IMR-90 (cell line): ENCODE measurements around the gene TMC3. TPM values are rescaled to one million over a fixed set of nuclear protein-coding genes. Genes with fewer than 3 reads are reported as not detected.

Experiments used
- ATAC-seq: fragments of 200-7000 bp; cut with Tn5 transposase; 2 replicates; pipeline ENCODE4 v1.9.1; 2020; ENCODE audit warnings: low read depth, mild to moderate bottlenecking, moderate library complexity
- BruUV-seq: library from RNA; stranded (reverse); fragments of 400-500 nt; replicated peaks from 2 replicates; lab custom pipeline; 2021; lab: Mats Ljungman, UMichigan
- CTCF ChIA-PET: fragments of 300-600 bp; formaldehyde crosslinking; extraction: SDS; loops from one replicate; lab custom pipeline; 2021; ENCODE audit warnings: antibody characterized with exemption; lab: Yijun Ruan, JAX
- POLR2A ChIA-PET: fragments of 300-600 bp; sonication (Branson Sonifier 250); formaldehyde crosslinking; loops from one replicate; lab custom pipeline; 2022; ENCODE audit warnings: antibody characterized with exemption; ENCODE audit not compliant: unreplicated experiment; lab: Charles Lee
- DNase-seq: peaks from one replicate; pipeline ENCODE4 v3.0.0; 2013
- H2AFZ ChIP-seq: replicated peaks from 2 replicates; pipeline ENCODE3; 2013; ENCODE audit warnings: low read length, mild to moderate bottlenecking; ENCODE audit not compliant: poor library complexity
- H2AK5ac ChIP-seq: 2 replicates; pipeline ENCODE4 v1.6.1; 2013; ENCODE audit warnings: low read depth, low read length, inconsistent platforms
- H2AK9ac ChIP-seq: replicated peaks from 2 replicates; pipeline ENCODE3; 2013; ENCODE audit warnings: mild to moderate bottlenecking, low read depth, low read length, moderate library complexity; ENCODE audit not compliant: poor library complexity
- H2BK120ac ChIP-seq: 2 replicates; pipeline ENCODE4 v1.6.1; 2013; ENCODE audit warnings: low read depth, low read length, inconsistent platforms
- H2BK15ac ChIP-seq: 3 replicates; pipeline ENCODE4 v1.6.1; 2013; ENCODE audit warnings: low read depth, low read length, inconsistent platforms
- H2BK20ac ChIP-seq: 2 replicates; pipeline ENCODE4 v1.6.1; 2013; ENCODE audit warnings: low read depth, mild to moderate bottlenecking, inconsistent platforms, low read length, moderate library complexity
- H2BK5ac ChIP-seq: 2 replicates; pipeline ENCODE4 v1.6.1; 2013; ENCODE audit warnings: mild to moderate bottlenecking, low read depth, low read length, inconsistent platforms; ENCODE audit not compliant: poor library complexity, severe bottlenecking
- H3K14ac ChIP-seq: replicated peaks from 2 replicates; pipeline ENCODE4 v1.6.1; 2013; ENCODE audit warnings: low read depth, low read length, inconsistent platforms
- H3K18ac ChIP-seq: 2 replicates; pipeline ENCODE4 v1.6.1; 2013; ENCODE audit warnings: low read depth, low read length, control low read depth
- H3K23ac ChIP-seq: 2 replicates; pipeline ENCODE4 v1.6.1; 2013; ENCODE audit warnings: low read depth, low read length, inconsistent platforms
- H3K27ac ChIP-seq: 2 replicates; pipeline ENCODE4 v1.5.1; 2013; ENCODE audit warnings: mild to moderate bottlenecking, control low read depth, low read length; ENCODE audit not compliant: insufficient read depth
- H3K27me3 ChIP-seq: 2 replicates; pipeline ENCODE4 v1.6.1; 2013; ENCODE audit warnings: low read length; ENCODE audit not compliant: control insufficient read depth, insufficient read depth
- H3K36me3 ChIP-seq: 2 replicates; pipeline ENCODE4 v1.6.1; 2013; ENCODE audit warnings: low read length, mixed read lengths; ENCODE audit not compliant: control insufficient read depth, insufficient read depth
- H3K4ac ChIP-seq: 2 replicates; pipeline ENCODE4 v1.6.1; 2013; ENCODE audit warnings: low read depth, low read length, inconsistent platforms
- H3K4me1 ChIP-seq: 2 replicates; pipeline ENCODE4 v1.6.1; 2013; ENCODE audit warnings: low read length, mixed read lengths; ENCODE audit not compliant: control insufficient read depth, insufficient read depth
- H3K4me2 ChIP-seq: 2 replicates; pipeline ENCODE4 v1.6.1; 2013; ENCODE audit warnings: low read depth, mild to moderate bottlenecking, control low read depth, low read length, moderate library complexity
- H3K4me3 ChIP-seq: 2 replicates; pipeline ENCODE4 v1.5.1; 2013; ENCODE audit warnings: low read depth, mild to moderate bottlenecking, control low read depth, low read length, moderate library complexity; ENCODE audit not compliant: insufficient read depth
- H3K56ac ChIP-seq: 2 replicates; pipeline ENCODE4 v1.6.1; 2013; ENCODE audit warnings: low read length, inconsistent platforms; ENCODE audit not compliant: insufficient read depth; ENCODE audit errors: extremely low read depth
- H3K79me1 ChIP-seq, 2 experiments: 2 replicates each; pipeline ENCODE4 v1.6.1; 2013; ENCODE audit warnings: low read length in 2 of 2, inconsistent platforms in 1 of 2, low read depth in 1 of 2
- H3K9ac ChIP-seq: 2 replicates; pipeline ENCODE4 v1.6.1; 2013; ENCODE audit warnings: low read depth, low read length, control low read depth
- H3K9me1 ChIP-seq: 2 replicates; pipeline ENCODE4 v1.6.1; 2013; ENCODE audit warnings: low read length, inconsistent platforms; ENCODE audit not compliant: insufficient read depth
- H3K9me3 ChIP-seq: 2 replicates; pipeline ENCODE4 v1.6.1; 2013; ENCODE audit warnings: low read length; ENCODE audit not compliant: control insufficient read depth, insufficient read depth
- H4K20me1 ChIP-seq: 2 replicates; pipeline ENCODE4 v1.6.1; 2013; ENCODE audit warnings: low read length, inconsistent platforms; ENCODE audit not compliant: insufficient read depth
- H4K5ac ChIP-seq: 2 replicates; pipeline ENCODE4 v1.6.1; 2013; ENCODE audit warnings: mild to moderate bottlenecking, low read depth, low read length, control low read depth
- H4K8ac ChIP-seq, 2 experiments: 2 replicates each; pipeline ENCODE4 v1.6.1; 2013; ENCODE audit warnings: low read depth in 2 of 2, low read length in 2 of 2, control low read depth in 1 of 2, inconsistent platforms in 1 of 2
- H4K91ac ChIP-seq: 2 replicates; pipeline ENCODE4 v1.6.1; 2013; ENCODE audit warnings: low read depth, low read length, inconsistent platforms; ENCODE audit not compliant: insufficient read depth
- BHLHE40 ChIP-seq: fragments of 150-350 bp; IDR thresholded peaks from 2 replicates; pipeline ENCODE4 v1.6.1; 2016; ENCODE audit warnings: mild to moderate bottlenecking, low read depth, low read length
- CEBPB ChIP-seq: IDR thresholded peaks from 2 replicates; pipeline ENCODE4 v1.6.1; 2012; ENCODE audit warnings: low read depth, low read length, improper control_type of control experiment
- CHD1 ChIP-seq: IDR thresholded peaks from 2 replicates; pipeline ENCODE4 v1.6.1; 2012; ENCODE audit warnings: low read depth, low read length, improper control_type of control experiment
- FOS ChIP-seq: fragments of 150-350 bp; IDR thresholded peaks from 2 replicates; pipeline ENCODE4 v1.6.1; 2016; ENCODE audit warnings: low read depth, low read length
- MAFK ChIP-seq: IDR thresholded peaks from 2 replicates; pipeline ENCODE4 v1.6.1; 2012; ENCODE audit warnings: low read depth, low read length, improper control_type of control experiment
- MAZ ChIP-seq: IDR thresholded peaks from 2 replicates; pipeline ENCODE4 v1.6.1; 2012; ENCODE audit warnings: low read depth, mild to moderate bottlenecking, low read length, improper control_type of control experiment, moderate library complexity, borderline replicate concordance
- MXI1 ChIP-seq: IDR thresholded peaks from 2 replicates; pipeline ENCODE4 v1.6.1; 2012; ENCODE audit warnings: low read depth, mild to moderate bottlenecking, low read length, moderate library complexity, borderline replicate concordance
- NFE2L2 ChIP-seq: fragments of 150-350 bp; IDR thresholded peaks from 2 replicates; pipeline ENCODE4 v1.6.1; 2016; ENCODE audit warnings: low read depth, mild to moderate bottlenecking, low read length
- POLR2A ChIP-seq: IDR thresholded peaks from 2 replicates; pipeline ENCODE4 v1.6.1; 2012; ENCODE audit warnings: mild to moderate bottlenecking, low read depth, low read length
- RAD21 ChIP-seq: IDR thresholded peaks from 2 replicates; pipeline ENCODE4 v1.6.1; 2012; ENCODE audit warnings: low read length, improper control_type of control experiment
- RCOR1 ChIP-seq: IDR thresholded peaks from 2 replicates; pipeline ENCODE4 v1.6.1; 2012; ENCODE audit warnings: mild to moderate bottlenecking, low read length, improper control_type of control experiment; ENCODE audit not compliant: insufficient replicate concordance
- RFX5 ChIP-seq: IDR thresholded peaks from 2 replicates; pipeline ENCODE4 v1.8.0; 2012; ENCODE audit warnings: low read depth, mild to moderate bottlenecking, low read length, moderate library complexity
- SMC3 ChIP-seq: fragments of 150-350 bp; IDR thresholded peaks from 2 replicates; pipeline ENCODE4 v1.6.1; 2016; ENCODE audit warnings: low read depth, mild to moderate bottlenecking, antibody characterized with exemption, low read length, moderate library complexity
- USF2 ChIP-seq: fragments of 150-350 bp; IDR thresholded peaks from 2 replicates; pipeline ENCODE4 v1.6.1; 2017; ENCODE audit warnings: mild to moderate bottlenecking, antibody characterized with exemption, low read length, low read depth
- WGBS, 2 experiments: methylation state at CpG; one replicate each; pipeline versions ENCODE4 v1.1.5 to v1.1.7; 2013; ENCODE audit warnings: missing lambda C conversion rate in 2 of 2; ENCODE audit not compliant: insufficient read length in 1 of 2; ENCODE audit errors: extremely low coverage in 2 of 2; 5-methylcytosine and 5-hydroxymethylcytosine counted together
- dilution Hi-C: fragments of 300-500 bp; cut with HindIII; formaldehyde crosslinking; loops from one replicate; pipeline ENCODE4 v1.14.3; 2018; ENCODE audit warnings: low sequenced_read_pairs; ENCODE audit not compliant: unreplicated experiment
- in situ Hi-C: fragments of 300-500 bp; cut with MboI; formaldehyde crosslinking; loops from 3 replicates; pipeline ENCODE4 v1.14.3; 2019; ENCODE audit warnings: low sequenced_read_pairs, inconsistent platforms, mixed read lengths
- intact Hi-C: fragments of 100-400 bp; cut with micrococcal nuclease; formaldehyde crosslinking; loops from 2 replicates; pipeline ENCODE4 v1.10.0; 2022
- polyA plus RNA-seq, 3 experiments: library from polyadenylated mRNA; depleted of rRNA; stranded (reverse); fragments of >200 nt; gene quantifications; 2 replicates each; pipeline ENCODE4 v1.2.3, GENCODE V29; 2012; ENCODE audit warnings: low replicate concordance in 1 of 3
- total RNA-seq: library from RNA; depleted of rRNA; stranded (reverse); fragments of >200 nt; gene quantifications from 2 replicates; pipeline ENCODE4 v1.2.3, GENCODE V29; 2012
- TF ChIP-seq, protein P1 (sequence below): fragments of 150-350 bp; IDR thresholded peaks from 2 replicates; pipeline ENCODE4 v1.6.1; 2016; ENCODE audit warnings: low read depth, mild to moderate bottlenecking, low read length, moderate library complexity, borderline replicate concordance
- TF ChIP-seq, protein P2 (sequence below): conservative IDR thresholded peaks from 2 replicates; pipeline ENCODE4 v1.5.1; 2012; ENCODE audit warnings: mild to moderate bottlenecking, low read depth, low read length, improper control_type of control experiment

Gene TMC3
- total and polyA plus RNA-seq, 2 of the 4 experiments (the other 2 are of a cell fraction): not detected

- in situ Hi-C loops (no loop called here), dilution Hi-C loops (no loop called here), intact Hi-C loops (no loop called here)
- no peak overlapping the region; the same call in 1 of the 2 replicates for H3K4ac ChIP-seq
- 81% methylated on average over 6 of the region's 15 CpGs; no CpG with 5 or more reads in 1 of the 2 experiments for WGBS, 2 experiments
- H2AK9ac ChIP-seq: no peak overlapping the region
- H2BK5ac ChIP-seq: no peak overlapping the region
- H3K23ac ChIP-seq: no peak overlapping the region
- no peak overlapping the region for H3K4me3 ChIP-seq
- no peak overlapping the region for H3K18ac ChIP-seq
- ChIA-PET CTCF (interaction anchor here (1.4 kb wide), 1 partner anchor 69 kb away, joined by 4 read pairs; no protein-coding TSS in a partner anchor), POLR2A (no interaction called here)
- H2BK15ac ChIP-seq: no peak overlapping the region
- no peak overlapping the region for H3K27ac ChIP-seq
- H3K79me1 ChIP-seq: peaks cover 5 to 8% of the 10 kb centered on the region in 2 experiments; a peak in 3 of 4 replicates
- H4K5ac ChIP-seq: no peak overlapping the region
- no peak for ATAC-seq
- no peak overlapping the region for H3K4me2 ChIP-seq
- H3K9ac ChIP-seq: no peak overlapping the region
- no peak overlapping the region for H4K91ac ChIP-seq
- H3K9me3 ChIP-seq: no peaks in the 10 kb centered on the region
- no peaks in the 10 kb centered on the region for H4K20me1 ChIP-seq
- H2AK5ac ChIP-seq: no peak overlapping the region
- H3K27me3 ChIP-seq: no peaks in the 10 kb centered on the region
- no peak for DNase-seq
- H3K14ac ChIP-seq: no peak overlapping the region
- H3K36me3 ChIP-seq: no peaks in the 10 kb centered on the region
- no peak overlapping the region for H2AFZ ChIP-seq
- TF ChIP-seq CHD1 (no peak), FOS (no peak), MAFK (no peak), MXI1 (no peak), MAZ (no peak), USF2 (no peak), RCOR1 (no peak), SMC3 (no peak), RAD21 (no peak), POLR2A (no peak), NFE2L2 (no peak), CEBPB (no peak), BHLHE40 (no peak), RFX5 (no peak)
- TF ChIP-seq, protein P1, sequence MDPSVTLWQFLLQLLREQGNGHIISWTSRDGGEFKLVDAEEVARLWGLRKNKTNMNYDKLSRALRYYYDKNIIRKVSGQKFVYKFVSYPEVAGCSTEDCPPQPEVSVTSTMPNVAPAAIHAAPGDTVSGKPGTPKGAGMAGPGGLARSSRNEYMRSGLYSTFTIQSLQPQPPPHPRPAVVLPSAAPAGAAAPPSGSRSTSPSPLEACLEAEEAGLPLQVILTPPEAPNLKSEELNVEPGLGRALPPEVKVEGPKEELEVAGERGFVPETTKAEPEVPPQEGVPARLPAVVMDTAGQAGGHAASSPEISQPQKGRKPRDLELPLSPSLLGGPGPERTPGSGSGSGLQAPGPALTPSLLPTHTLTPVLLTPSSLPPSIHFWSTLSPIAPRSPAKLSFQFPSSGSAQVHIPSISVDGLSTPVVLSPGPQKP: no peak
- TF ChIP-seq, protein P2, sequence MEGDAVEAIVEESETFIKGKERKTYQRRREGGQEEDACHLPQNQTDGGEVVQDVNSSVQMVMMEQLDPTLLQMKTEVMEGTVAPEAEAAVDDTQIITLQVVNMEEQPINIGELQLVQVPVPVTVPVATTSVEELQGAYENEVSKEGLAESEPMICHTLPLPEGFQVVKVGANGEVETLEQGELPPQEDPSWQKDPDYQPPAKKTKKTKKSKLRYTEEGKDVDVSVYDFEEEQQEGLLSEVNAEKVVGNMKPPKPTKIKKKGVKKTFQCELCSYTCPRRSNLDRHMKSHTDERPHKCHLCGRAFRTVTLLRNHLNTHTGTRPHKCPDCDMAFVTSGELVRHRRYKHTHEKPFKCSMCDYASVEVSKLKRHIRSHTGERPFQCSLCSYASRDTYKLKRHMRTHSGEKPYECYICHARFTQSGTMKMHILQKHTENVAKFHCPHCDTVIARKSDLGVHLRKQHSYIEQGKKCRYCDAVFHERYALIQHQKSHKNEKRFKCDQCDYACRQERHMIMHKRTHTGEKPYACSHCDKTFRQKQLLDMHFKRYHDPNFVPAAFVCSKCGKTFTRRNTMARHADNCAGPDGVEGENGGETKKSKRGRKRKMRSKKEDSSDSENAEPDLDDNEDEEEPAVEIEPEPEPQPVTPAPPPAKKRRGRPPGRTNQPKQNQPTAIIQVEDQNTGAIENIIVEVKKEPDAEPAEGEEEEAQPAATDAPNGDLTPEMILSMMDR: no peak
- H2BK20ac ChIP-seq: no peak overlapping the region
- no peak overlapping the region for H4K8ac ChIP-seq
- peaks cover 15% of the 10 kb centered on the region for H3K9me1 ChIP-seq
- no peak overlapping the region for H2BK120ac ChIP-seq
- BruUV-seq: no TSS peak
- H3K4me1 ChIP-seq: peaks cover 13% of the 10 kb centered on the region
- no peak overlapping the region for H3K56ac ChIP-seq
Measured at GRCh38 chr15:81331600-81331999, 42.4 kb downstream of the TMC3 start.
